Stimulated activated CD8-positive, alpha-beta memory T cell treated with anti-CD3 and anti-CD28 coated beads, Interleukin-7, amount 100 ng/mL, for 1 hour (primary cell): ENCODE measurements around the gene PPP1R12A.
"Not testable (repeated sequence)": the region's sequence is repeated elsewhere in the genome, so short reads cannot be mapped to it uniquely, and the experiment has no call there.

Experiments used
- DNase-seq, 2 donors: peaks; one replicate each; pipeline ENCODE4 v3.0.0-alpha.2; 2020; ENCODE audit warnings: low read depth in 2 of 2

Gene PPP1R12A

DNA sequence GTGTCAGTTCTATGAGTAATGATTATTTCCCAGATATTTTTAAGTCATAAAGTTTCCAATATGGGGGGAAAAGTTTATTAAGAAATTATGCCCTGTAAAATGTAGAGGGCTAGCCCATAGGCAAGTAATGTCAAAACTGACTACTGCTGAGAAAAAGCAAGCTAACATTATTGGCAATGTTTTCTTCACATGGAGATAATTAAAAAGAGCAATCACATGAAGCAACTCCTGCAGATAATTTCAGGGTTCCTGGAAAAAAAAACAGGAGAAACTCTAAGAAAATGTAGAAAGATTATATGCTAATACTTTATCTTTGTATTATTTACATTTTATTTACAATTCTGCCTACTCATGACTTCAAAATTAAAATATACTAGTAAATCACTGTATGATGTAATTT lies 39.8 kb downstream of the PPP1R12A start:
- no peak for DNase-seq

DNA sequence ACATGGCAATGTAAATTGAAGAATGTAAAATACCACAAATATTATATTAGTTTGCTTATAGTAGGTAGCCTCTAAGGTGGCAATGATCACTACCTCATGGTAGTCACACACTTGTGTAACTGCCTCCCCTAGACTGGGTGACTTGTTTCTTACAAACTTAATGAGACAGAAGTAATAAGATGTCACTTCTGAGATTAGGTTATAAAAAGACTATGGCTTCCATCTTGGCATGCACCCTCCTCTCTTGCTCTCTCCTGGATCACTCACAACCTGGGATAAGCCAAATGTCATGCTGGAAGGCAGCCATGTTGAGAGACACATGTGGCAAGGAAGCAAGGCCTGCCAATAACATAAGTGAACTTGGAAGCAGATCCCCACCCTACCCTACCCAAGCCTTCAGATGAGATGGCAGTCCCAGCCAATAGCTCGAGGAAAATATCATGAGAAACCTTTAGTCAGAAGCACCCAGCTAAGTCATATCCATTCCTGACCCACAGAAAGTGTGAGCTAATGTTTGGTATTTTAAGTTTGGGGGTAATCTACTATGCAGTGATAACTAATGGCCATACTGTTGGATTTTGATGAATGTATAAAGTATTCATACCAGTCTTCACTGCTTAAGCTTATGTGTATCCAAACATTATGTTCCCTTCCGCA lies 43.3 kb downstream of the PPP1R12A start:
- no peak for DNase-seq

DNA sequence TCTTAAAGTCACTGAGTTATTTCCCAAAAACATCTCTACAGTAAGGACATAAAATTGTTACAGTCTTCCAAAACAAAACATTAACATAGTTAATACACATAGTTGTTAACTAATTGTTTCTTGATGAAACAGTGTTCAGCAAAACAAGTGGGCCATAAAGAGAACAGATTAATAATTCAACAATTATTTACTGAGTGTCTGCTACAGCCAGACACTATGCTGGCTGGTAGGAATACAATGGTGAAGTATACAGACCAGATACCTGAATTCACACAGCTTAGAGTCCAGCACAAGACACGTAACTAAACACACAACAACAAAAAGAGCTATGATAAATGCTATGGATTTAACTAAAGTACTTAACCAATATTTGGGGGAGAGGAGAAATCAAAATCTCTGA lies 47.0 kb downstream of the PPP1R12A start:
- DNase-seq = no peak

DNA sequence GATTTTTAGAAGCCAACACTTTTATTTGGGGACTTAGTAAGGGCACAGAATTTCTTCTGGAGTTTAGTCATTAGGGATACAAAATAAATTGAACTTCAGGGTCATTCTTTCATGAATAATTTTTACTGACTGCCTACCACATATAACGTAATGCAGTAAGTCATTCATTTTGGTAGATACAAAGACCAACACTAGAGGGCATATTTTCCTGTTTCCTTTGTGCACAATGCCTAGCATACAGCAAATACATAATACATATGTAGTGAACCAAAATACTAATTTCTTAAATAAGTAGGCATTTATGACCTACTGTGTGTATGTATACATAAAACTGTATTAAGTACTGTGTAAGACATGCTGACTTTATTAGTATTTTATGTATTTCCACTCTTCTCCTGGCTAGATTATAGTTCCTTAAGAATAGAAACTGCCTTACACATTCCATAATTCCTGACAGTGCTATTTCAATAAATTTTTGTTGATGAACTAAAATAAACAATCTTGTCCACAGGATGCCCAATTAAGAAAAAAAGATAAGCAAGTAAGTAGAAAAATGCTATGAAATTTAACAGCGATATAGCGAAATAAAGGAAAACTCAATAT lies 47.9 kb downstream of the PPP1R12A start:
- DNase-seq = no peak

DNA sequence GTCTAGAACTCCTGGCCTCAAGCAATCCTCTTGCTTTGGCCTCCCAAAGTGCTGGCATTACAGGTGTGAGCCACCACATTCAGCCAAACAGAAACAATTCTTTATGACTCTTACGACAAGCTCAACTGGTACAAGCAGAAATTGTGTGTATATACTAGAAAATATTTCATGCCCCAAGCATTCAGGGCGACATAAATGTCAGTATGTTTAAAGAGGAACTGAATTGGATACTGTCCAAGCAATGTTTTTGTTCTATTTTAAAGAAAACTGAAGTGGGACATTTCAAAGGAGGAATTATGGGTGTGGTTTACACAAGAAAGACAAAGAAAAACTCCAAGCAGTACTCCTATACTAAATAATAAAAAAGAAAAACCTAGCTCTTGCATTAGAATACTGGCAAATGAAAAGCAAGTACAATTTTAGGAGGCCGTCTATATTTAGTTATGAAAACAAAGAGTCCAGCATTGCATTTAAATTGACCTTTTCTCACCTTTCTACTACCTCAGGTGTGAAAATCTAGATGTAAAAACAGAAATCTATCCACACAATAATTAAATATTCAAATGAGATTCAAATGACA lies 48.9 kb downstream of the PPP1R12A start:
- no peak for DNase-seq

DNA sequence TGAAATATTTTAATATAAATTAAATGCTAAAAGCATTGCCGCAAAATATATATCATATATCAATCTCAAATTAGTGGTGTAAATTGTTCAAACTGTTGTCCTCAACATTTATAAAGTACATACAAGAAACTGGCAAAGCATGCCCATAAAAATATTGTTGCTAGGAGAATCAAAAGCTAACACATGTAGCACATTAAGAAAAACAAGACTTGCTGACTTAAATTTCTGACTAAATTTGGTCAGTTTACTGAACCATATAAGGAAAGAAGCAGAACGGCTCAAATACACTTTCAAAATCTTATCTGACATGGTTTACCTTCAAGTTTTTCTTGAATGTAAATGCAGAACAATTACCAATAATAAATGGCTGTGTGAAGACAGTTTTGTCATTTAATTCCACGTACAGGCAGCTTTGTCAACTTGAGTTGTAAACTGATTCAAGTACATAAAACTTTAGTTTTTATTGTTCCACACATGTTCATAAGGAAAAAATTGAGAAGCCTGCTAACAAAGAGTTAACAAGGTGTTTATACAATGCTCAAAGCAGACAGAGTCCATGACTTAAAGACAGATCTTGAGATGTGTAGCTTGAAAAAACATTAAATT lies 50.4 kb downstream of the PPP1R12A start:
- DNase-seq = no peak

DNA sequence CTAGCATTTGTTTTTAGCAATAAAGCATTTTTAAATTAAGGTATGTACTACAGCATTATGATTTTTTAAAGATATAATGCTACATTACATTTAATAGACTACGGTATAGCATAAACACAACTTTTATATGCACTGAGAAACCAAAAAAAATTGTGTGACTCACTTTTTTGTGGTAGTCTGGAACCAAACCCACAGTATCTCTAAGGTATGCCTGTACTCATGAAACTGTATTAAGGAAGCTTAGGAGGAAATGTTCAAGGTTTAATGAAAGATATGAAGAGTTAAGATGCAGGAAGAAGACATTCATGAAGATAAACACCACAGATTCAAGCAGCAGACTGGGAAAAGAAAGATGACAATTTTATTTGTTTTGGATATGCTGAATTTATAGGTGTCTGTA lies 51.7 kb downstream of the PPP1R12A start:
- DNase-seq = no peak

DNA sequence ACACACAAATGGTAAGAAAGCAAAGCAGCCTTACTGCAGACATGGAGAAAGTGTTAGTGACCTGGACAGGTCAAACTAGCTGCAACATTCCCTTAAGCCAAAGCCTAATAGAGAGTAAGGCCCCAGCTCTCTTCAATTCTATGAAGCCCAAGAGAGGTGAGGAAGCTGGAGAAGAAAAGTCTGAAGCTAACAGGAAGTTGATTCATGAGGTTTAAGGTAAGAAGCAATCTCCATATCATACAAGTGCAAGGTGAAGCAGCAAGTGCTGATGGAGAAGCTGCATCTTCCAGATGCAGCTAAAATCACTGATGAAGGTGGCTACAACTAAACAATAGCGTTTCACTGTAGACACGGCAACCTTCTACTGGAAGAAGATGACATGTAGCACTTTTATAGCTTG lies 53.5 kb downstream of the PPP1R12A start:
- no peak for DNase-seq

DNA sequence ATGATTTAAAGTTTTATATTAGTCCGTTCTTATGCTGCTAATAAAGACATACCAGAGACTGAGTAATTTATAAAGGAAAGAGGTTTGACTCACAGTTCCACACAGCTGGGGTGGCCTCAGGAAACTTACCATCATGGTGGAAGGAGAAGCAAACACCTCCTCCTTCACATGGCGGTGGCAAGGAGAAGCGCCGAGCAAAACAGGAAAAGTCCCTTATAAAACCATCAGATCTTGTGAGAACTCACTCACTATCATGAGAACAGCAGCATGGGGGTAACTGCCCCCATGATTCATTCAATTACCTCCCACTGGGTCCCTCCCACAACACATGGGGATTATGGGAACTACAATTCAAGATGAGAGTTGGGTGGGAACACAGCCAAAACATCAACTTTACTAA lies 56.4 kb downstream of the PPP1R12A start:
- not testable (repeated sequence) for DNase-seq

DNA sequence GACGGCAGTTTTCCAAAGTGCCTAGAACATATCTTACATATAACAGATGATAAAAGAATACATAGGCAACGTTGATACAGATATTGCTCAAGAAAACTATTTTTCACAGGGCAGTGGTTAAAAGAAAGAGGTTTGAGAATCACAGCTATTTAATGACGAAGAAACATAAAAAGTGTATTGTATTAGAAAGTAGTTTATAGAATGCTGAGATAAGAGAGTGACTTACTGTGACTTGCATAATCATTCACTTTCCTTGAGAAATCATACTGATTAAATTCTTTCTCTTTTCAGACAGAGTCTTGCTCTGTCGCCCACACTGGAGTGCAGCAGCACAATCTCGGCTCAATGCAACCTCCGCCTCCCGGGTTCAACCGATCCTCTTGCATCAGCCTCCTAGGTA lies 57.7 kb downstream of the PPP1R12A start:
- DNase-seq = no peak

DNA sequence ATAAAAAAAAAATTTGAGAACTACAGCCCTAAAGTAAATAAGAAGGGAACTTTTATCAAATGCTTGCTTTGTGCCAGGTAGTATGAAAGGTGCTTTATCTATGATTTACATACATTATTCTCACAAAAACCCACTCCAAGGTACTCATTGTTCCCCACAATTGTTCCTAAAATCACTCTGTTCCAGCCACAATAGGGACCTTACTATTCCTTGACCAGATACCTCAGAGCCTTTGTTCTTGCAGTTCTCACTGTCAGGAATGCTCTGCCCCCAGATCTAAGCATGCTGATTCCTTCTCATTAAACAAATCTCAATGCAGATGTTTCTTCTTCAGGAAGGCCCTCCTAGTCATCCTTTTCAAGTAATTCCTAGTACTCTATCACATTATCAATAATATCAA lies 60.2 kb downstream of the PPP1R12A start:
- no peak for DNase-seq

DNA sequence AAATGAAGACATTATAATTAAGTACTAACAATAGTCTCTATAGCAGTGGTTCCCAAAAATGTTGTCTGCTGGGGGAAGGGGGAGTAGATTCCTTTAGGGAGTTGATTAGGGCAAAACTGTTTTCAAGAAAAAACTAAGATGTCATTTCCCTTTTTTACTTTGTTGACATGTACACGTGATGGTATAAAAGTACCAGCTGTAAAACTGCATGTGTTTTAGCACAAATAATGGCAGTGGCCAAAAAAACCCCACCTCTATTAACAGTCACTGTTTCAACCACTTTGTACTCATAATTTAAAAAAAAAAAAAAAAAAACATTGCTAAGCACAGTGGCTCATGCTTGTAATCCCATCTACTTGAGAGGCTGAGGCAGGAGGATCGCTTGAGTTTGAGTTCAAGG lies 61.7 kb downstream of the PPP1R12A start:
- no peak for DNase-seq

DNA sequence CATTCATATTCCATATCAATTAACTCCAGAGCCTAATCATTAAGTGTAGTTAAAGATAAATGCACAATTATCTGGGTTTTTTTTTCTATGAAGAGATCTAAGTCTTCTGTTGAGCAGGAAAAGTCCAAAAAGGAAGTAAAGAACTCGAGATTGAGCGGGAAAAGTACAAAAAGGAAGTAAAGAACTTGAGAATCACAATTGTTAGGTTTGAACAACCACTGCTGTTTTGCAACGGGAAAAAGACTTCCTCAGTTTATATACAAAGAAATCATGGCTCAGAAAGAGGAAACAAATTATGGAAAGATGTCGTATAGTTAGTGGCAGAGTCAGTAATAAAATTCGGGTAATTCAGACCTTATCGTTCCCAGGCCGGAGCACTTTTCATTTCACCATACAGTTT lies 63.3 kb downstream of the PPP1R12A start:
- no peak for DNase-seq

DNA sequence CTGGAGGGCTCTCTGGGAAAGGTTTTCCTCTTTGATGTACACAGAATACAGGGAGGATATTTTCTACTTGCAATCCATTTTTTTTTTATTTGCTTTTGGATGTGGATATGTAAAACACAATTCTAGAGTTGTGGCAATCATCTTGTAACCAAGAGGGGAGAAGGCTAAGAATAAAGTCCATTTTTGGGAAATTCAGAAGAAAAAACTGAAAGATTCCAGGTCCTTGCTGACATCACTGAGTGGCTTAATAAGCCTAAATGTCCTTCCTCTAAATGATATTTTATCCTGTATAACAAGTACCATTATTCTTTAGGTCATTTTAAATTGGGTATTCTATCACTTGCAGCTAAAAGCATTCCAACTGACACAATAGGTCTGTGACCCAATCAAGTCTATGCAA lies 64.0 kb downstream of the PPP1R12A start:
- DNase-seq = no peak

DNA sequence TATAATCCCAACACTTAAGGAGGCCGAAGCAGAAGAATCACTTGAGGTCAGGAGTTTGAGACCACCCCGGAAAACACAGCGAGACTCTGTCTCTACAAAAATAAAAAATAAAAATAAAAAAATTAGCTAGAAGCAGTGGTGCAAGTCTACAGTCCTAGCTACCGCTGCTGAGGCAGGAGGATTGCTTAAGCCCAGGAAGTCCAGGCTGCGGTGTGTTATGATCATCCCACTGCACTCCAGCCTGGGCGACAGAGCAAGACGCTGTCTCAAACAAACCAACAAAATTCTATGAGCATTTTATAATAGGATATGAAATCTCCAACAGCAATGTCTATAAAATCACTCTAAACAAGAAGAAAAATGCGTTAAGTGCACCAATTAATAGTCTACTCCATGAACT lies 75.3 kb downstream of the PPP1R12A start:
- DNase-seq = no peak

DNA sequence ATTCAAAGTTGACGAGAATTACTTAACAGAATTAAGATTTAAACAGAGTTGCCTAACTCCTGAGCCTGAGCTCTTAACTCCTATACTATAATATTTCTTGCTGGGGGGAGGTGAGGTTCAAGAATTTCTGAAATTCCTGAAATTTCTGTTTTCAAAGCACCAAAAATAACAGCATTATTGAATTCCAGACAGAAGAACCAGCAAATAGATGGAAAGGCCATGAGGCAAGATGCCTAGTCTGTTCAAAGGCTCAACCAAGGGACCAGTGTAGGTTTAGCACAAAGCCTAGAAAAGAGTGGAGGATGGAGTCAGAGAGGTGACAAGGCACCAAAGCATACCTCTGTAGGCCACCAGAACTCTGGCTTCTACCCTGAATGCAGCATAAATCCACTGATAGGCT lies 76.4 kb downstream of the PPP1R12A start:
- no peak for DNase-seq

DNA sequence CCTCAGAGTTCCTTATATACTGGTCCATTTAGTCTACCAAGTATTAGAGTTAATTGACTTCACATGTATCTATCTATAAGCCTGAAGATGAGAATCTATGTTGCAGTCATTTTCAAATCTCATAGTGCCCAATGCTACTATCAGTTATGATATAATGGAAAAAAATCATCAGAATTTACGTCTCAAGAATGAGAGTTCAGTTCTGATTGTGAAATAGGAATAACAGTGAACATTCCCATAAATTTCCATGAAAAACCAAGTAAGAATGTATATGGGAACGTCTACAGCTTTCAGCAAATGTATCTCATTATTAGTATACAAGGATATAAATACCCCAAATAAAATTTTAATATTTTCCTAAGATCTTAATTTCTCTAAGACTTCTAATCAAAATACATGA lies 77.2 kb downstream of the PPP1R12A start:
- no peak for DNase-seq

DNA sequence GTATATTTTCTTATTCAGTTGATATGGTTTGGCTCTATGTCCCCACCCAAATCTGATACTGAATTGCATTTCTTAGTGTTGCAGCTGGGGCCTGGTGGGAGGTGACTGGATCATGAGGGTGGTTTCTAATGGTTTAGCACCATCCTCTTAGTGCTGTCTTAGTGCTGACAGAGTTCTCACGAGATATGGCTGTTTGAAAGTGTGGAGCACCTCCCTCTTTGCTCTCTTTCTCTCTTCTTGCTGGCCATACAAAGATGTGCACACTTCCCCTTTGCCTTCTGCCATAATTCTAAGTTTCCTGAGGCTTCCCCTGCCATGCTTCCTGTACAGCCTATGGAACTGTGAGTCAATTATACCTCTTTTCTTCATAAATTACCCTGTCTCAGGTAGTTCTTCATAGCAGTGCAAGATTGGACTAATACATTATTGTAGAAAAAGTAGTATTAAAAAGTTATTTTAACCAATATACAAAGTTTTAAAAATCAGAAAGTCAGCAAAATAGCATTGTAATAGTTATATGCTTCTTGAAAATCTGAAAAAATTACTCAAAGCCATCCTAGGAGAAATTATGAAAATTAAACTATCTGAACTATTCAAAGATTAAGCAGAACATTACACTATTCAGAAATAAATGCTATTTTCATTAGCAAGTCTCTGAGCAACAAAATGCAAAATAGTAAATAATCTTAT lies 84.1 kb downstream of the PPP1R12A start:
- DNase-seq = no peak

DNA sequence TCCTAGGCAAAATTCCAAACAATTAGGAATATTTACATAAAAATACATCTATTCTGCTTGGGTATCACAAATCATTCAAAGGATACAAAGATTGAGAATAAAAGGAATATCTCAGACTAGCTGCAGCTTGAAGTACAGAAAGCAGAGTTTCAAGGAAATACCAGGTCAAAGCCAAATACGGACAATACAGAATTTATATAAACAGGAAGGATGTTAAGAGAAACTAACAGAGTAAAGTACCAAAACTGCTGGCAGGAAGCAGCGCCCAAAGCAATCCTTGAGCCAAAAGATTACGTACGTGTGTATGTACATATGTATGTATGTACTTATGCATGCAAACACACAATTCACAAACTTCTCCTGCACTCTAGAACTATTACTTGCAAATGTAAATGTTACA lies 86.6 kb downstream of the PPP1R12A start:
- DNase-seq = no peak

DNA sequence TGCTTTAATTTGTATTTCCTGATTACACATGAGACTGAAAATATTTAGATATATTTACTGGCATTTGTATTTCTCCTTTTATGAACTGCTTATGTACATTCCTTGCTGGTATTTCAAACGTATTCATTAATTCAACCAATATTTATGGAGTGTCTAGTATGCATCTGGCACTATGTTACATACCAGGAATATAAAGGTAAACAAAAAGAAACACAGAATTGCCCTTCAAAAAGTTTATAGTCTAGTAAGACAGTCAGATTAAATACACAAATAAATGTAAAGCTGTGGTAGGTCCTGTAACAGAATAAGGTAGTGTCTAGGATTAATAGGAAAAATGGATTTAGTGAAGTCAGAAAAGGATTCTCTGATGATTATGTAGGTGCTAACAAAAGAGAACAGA lies 87.5 kb downstream of the PPP1R12A start:
- DNase-seq = no peak

DNA sequence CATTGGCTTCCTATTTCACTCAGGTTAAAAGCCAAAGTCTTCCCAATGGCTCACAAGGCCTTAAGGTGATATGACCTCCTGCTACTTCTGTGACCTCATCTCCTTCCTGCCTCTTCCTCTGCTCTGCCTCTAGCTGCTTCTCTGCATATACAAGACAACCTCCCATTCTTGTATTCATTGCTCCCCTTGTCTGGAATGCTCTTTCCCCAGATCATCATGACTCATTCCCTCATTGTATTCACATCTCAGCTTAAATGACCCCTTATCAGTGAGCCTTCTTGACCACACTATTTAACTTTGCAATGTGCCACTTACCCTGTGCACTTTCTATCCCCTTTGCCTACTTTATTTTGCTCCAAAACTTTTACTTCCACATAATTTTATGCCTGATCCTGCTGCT lies 90.2 kb downstream of the PPP1R12A start:
- no peak for DNase-seq

DNA sequence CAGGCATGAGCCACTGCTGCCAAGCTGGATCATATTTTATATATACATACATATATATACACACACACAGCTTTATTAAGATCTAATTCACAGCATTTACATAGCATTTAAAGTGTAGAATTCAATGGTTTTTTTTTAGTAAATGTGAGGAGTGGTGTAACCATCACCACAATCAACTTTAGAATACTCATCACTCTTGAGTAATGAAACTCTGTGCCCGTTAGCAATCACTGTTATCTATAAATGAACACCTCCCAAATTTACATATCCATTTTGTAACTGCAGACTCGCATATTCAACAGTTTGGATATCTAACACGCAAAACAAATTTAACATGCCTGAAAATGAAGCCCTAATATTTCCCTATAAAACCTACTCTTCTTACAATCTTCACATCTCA lies 90.9 kb downstream of the PPP1R12A start:
- no peak for DNase-seq

DNA sequence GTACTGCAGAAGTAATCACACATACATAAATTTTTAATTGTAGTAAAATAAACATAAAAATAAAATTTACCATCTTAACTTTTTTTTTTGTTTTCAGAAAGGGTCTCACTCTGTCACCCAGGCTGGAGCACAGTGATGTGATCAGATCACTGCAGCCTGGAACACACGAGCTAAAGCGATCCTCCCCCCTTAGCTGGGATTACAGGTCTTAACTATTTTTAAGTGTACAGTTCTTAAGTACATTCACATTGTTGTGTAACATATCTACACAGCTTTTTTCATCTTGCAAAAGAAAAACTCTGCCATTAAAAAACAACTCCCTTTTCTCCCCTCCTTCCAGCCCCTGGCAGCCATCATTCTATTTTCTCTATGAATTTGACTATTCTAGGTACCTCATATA lies 92.3 kb downstream of the PPP1R12A start:
- no peak for DNase-seq
